Neural cell (in vitro differentiated cells): ENCODE measurements around the gene MYCN. TPM values are rescaled to one million over a fixed set of nuclear protein-coding genes. Genes with fewer than 3 reads are reported as not detected.

Experiments used
- H2AFZ ChIP-seq: fragments of 200-600, 300-800 bp; sonication (generic), shearing (Covaris generic); 2 replicates; pipeline ENCODE4 v1.6.0; 2014; ENCODE audit warnings: low read depth, mild to moderate bottlenecking, antibody characterized with exemption, low read length, moderate library complexity
- H3F3A ChIP-seq: fragments of 200-600 bp; shearing (Covaris generic); 2 replicates; pipeline ENCODE4 v1.6.1; 2016; ENCODE audit warnings: mild to moderate bottlenecking, moderate library complexity, mixed read lengths, antibody characterized with exemption, low read length; ENCODE audit not compliant: insufficient read depth, poor library complexity, severe bottlenecking
- H3K27ac ChIP-seq: fragments of 200-600, 300-800 bp; sonication (generic), shearing (Covaris generic); 2 replicates; pipeline ENCODE4 v1.5.1; 2014; ENCODE audit warnings: mild to moderate bottlenecking, low read length, moderate library complexity
- H3K27me3 ChIP-seq: fragments of 300-800, 200-600 bp; sonication (generic), shearing (Covaris generic); 2 replicates; pipeline ENCODE4 v1.6.0; 2014; ENCODE audit warnings: mild to moderate bottlenecking, low read depth, low read length, moderate library complexity; ENCODE audit not compliant: insufficient read depth
- H3K36me3 ChIP-seq: fragments of 300-800, 200-600 bp; sonication (generic), shearing (Covaris generic); 2 replicates; pipeline ENCODE4 v1.5.1; 2014; ENCODE audit warnings: mild to moderate bottlenecking, antibody characterized with exemption, low read length, moderate library complexity; ENCODE audit not compliant: insufficient read depth
- H3K4me2 ChIP-seq: fragments of 300-800, 200-600 bp; sonication (generic), shearing (Covaris generic); 2 replicates; pipeline ENCODE4 v1.6.0; 2014; ENCODE audit warnings: mild to moderate bottlenecking, low read length
- H3K4me3 ChIP-seq: fragments of 300-800, 200-600 bp; sonication (generic), shearing (Covaris generic); 2 replicates; pipeline ENCODE4 v1.5.1; 2014; ENCODE audit warnings: mild to moderate bottlenecking, low read length, moderate library complexity
- H3K79me2 ChIP-seq: fragments of 200-600 bp; shearing (Covaris generic); replicated peaks from 2 replicates; pipeline ENCODE4 v1.6.0; 2014; ENCODE audit warnings: mild to moderate bottlenecking, low read length, moderate library complexity; ENCODE audit not compliant: insufficient read depth
- H3K9ac ChIP-seq: fragments of 300-800, 200-600 bp; sonication (generic), shearing (Covaris generic); 2 replicates; pipeline ENCODE4 v1.6.1; 2016; ENCODE audit warnings: mild to moderate bottlenecking, low read length, mixed read lengths
- H3K9me2 ChIP-seq: fragments of 200-600 bp; shearing (Covaris generic); 2 replicates; pipeline ENCODE4 v1.6.1; 2016; ENCODE audit warnings: mild to moderate bottlenecking, low read length, mixed read lengths; ENCODE audit not compliant: insufficient read depth
- H3K9me3 ChIP-seq: fragments of 200-600, 300-800 bp; sonication (generic), shearing (Covaris generic); 2 replicates; pipeline ENCODE4 v1.6.1; 2016; ENCODE audit warnings: mild to moderate bottlenecking, mixed run types, low read length, moderate library complexity, mixed read lengths
- H4K20me1 ChIP-seq: fragments of 200-600 bp; shearing (Covaris generic); 2 replicates; pipeline ENCODE4 v1.6.1; 2016; ENCODE audit warnings: mild to moderate bottlenecking, mixed run types; ENCODE audit not compliant: insufficient read depth
- EP300 ChIP-seq: fragments of 450-650 bp; conservative IDR thresholded peaks from 2 replicates; pipeline ENCODE4 v1.6.1; 2014; ENCODE audit warnings: antibody characterized with exemption, mild to moderate bottlenecking, moderate library complexity; ENCODE audit not compliant: poor library complexity, severe bottlenecking
- EZH2 ChIP-seq: fragments of 200-600, 300-800 bp; shearing (Covaris generic), sonication (generic); IDR thresholded peaks from 2 replicates; pipeline ENCODE4 v1.6.1; 2014; ENCODE audit warnings: antibody characterized with exemption, low read length, borderline replicate concordance, mild to moderate bottlenecking; ENCODE audit not compliant: insufficient read depth, poor library complexity, severe bottlenecking
- MXI1 ChIP-seq: fragments of 450-650 bp; conservative IDR thresholded peaks from 2 replicates; pipeline ENCODE4 v1.6.1; 2014; ENCODE audit warnings: antibody characterized with exemption, mild to moderate bottlenecking; ENCODE audit not compliant: poor library complexity, severe bottlenecking
- POLR2AphosphoS5 ChIP-seq: IDR thresholded peaks from 2 replicates; pipeline ENCODE4 v1.6.1; 2012
- RAD21 ChIP-seq: fragments of 450-650 bp; conservative IDR thresholded peaks from 2 replicates; pipeline ENCODE4 v1.6.1; 2014; ENCODE audit warnings: antibody characterized with exemption, mild to moderate bottlenecking, moderate library complexity
- SMC3 ChIP-seq: fragments of 450-650 bp; conservative IDR thresholded peaks from 2 replicates; pipeline ENCODE4 v1.6.1; 2014; ENCODE audit warnings: antibody characterized with exemption, mild to moderate bottlenecking, moderate library complexity; ENCODE audit not compliant: poor library complexity
- TAF1 ChIP-seq: IDR thresholded peaks from 2 replicates; pipeline ENCODE4 v1.6.1; 2012; ENCODE audit warnings: low read depth
- polyA plus RNA-seq: library from polyadenylated mRNA; depleted of rRNA; stranded (reverse); fragments of >200 nt; gene quantifications from 2 replicates; pipeline ENCODE4 v1.2.3, GENCODE V29; 2014
- TF ChIP-seq, protein P1 (sequence below): fragments of 450-650 bp; IDR thresholded peaks from 2 replicates; pipeline ENCODE4 v1.5.1; 2014; ENCODE audit warnings: antibody characterized with exemption, mild to moderate bottlenecking, moderate library complexity; ENCODE audit not compliant: poor library complexity, severe bottlenecking
- TF ChIP-seq, protein P2 (sequence below): IDR thresholded peaks from 2 replicates; pipeline ENCODE4 v1.6.1; 2012; ENCODE audit warnings: borderline replicate concordance

Gene MYCN
- polyA plus RNA-seq, 1 donor from 2014 or later = 25.1 TPM

- Histone ChIP-seq H3K9me2 (no peaks in the 10 kb centered on the region), H3K27ac (no peak overlapping the region), H3K9me3 (no peaks in the 10 kb centered on the region), H4K20me1 (no peaks in the 10 kb centered on the region), H3K9ac (no peak overlapping the region), H3K4me2 (no peak overlapping the region), H3K79me2 (no peaks in the 10 kb centered on the region), H3K36me3 (no peaks in the 10 kb centered on the region), H3F3A (no peaks in the 10 kb centered on the region), H3K27me3 (no peaks in the 10 kb centered on the region), H3K4me3 (no peak overlapping the region), H2AFZ (no peak overlapping the region)
- TF ChIP-seq MXI1 (no peak), SMC3 (no peak), TAF1 (no peak), EZH2 (no peak), RAD21 (no peak), EP300 (no peak), POLR2AphosphoS5 (no peak)
- TF ChIP-seq, protein P1, sequence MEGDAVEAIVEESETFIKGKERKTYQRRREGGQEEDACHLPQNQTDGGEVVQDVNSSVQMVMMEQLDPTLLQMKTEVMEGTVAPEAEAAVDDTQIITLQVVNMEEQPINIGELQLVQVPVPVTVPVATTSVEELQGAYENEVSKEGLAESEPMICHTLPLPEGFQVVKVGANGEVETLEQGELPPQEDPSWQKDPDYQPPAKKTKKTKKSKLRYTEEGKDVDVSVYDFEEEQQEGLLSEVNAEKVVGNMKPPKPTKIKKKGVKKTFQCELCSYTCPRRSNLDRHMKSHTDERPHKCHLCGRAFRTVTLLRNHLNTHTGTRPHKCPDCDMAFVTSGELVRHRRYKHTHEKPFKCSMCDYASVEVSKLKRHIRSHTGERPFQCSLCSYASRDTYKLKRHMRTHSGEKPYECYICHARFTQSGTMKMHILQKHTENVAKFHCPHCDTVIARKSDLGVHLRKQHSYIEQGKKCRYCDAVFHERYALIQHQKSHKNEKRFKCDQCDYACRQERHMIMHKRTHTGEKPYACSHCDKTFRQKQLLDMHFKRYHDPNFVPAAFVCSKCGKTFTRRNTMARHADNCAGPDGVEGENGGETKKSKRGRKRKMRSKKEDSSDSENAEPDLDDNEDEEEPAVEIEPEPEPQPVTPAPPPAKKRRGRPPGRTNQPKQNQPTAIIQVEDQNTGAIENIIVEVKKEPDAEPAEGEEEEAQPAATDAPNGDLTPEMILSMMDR = no peak
- TF ChIP-seq, protein P2, sequence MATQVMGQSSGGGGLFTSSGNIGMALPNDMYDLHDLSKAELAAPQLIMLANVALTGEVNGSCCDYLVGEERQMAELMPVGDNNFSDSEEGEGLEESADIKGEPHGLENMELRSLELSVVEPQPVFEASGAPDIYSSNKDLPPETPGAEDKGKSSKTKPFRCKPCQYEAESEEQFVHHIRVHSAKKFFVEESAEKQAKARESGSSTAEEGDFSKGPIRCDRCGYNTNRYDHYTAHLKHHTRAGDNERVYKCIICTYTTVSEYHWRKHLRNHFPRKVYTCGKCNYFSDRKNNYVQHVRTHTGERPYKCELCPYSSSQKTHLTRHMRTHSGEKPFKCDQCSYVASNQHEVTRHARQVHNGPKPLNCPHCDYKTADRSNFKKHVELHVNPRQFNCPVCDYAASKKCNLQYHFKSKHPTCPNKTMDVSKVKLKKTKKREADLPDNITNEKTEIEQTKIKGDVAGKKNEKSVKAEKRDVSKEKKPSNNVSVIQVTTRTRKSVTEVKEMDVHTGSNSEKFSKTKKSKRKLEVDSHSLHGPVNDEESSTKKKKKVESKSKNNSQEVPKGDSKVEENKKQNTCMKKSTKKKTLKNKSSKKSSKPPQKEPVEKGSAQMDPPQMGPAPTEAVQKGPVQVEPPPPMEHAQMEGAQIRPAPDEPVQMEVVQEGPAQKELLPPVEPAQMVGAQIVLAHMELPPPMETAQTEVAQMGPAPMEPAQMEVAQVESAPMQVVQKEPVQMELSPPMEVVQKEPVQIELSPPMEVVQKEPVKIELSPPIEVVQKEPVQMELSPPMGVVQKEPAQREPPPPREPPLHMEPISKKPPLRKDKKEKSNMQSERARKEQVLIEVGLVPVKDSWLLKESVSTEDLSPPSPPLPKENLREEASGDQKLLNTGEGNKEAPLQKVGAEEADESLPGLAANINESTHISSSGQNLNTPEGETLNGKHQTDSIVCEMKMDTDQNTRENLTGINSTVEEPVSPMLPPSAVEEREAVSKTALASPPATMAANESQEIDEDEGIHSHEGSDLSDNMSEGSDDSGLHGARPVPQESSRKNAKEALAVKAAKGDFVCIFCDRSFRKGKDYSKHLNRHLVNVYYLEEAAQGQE = no peak
Measured at GRCh38 chr2:15916336-15916735, 24.0 kb upstream of the MYCN start.

DNA sequence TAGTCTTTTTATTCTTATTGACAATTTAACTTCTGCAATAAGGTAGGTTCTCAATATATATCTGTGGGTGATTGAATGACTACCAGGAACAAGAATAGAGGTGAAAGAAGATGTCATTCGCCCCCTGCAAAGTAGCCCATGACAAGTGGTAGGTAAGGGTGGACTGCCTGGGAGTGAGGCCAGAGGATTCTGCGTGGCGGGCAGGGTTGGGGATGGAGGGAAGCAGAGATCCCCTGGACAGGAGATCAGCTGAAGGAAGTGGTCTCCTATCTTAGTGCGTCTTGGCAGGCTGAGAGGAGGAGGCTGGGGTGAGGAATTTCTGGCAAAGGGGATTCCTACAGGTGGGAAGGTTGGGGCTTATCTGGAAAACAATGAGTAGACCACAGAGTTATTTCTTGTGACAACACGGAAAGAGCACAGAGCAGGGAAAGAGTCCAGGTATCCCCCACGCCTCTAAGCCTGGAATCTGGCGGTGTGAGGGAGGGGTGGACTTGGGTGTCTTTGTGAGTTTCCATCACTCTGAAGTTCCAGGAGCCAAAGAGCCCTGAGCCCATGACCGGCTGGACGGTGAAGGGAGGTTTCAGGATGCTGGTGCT, 21.5 kb upstream of the MYCN start:
- Histone ChIP-seq H3K36me3 (no peaks in the 10 kb centered on the region), H3K27me3 (no peaks in the 10 kb centered on the region), H3K4me3 (no peak overlapping the region), H3K79me2 (no peaks in the 10 kb centered on the region), H2AFZ (no peak overlapping the region), H3K9me2 (no peaks in the 10 kb centered on the region), H3K27ac (no peak overlapping the region), H4K20me1 (no peaks in the 10 kb centered on the region), H3K9me3 (no peaks in the 10 kb centered on the region), H3K9ac (no peak overlapping the region), H3K4me2 (no peak overlapping the region), H3F3A (no peaks in the 10 kb centered on the region)
- TF ChIP-seq EZH2 (no peak), TAF1 (no peak), POLR2AphosphoS5 (no peak)
- TF ChIP-seq, protein P1 = no peak
